SK-N-SH (cell line): ENCODE measurements around the gene TSPYL2. TPM values are rescaled to one million over a fixed set of nuclear protein-coding genes. Genes with fewer than 3 reads are reported as not detected.

Experiments
- CTCF ChIA-PET: fragments of 300-600, 350-600 bp; formaldehyde crosslinking; extraction: SDS; loops from one replicate; lab custom pipeline; 2021; lab: Yijun Ruan, JAX
- POLR2A ChIA-PET: fragments of 350-600 bp; sonication (Branson Sonifier 250); formaldehyde crosslinking; extraction: SDS; loops from one replicate; lab custom pipeline; 2020; ENCODE audit warnings: antibody characterized with exemption, inconsistent platforms; lab: Yijun Ruan, JAX
- DNase-seq: peaks from one replicate; pipeline ENCODE4 v3.0.0; 2012
- H2AFZ ChIP-seq: fragments of 200-600 bp; sonication (generic); 2 replicates; pipeline ENCODE4 v1.8.1; 2016; ENCODE audit warnings: antibody characterized with exemption, mild to moderate bottlenecking, low read depth
- H3F3A ChIP-seq: fragments of 200-600 bp; sonication (generic); replicated peaks from 2 replicates; pipeline ENCODE3; 2016; ENCODE audit warnings: antibody characterized with exemption, mild to moderate bottlenecking; ENCODE audit not compliant: insufficient read depth
- H3K27ac ChIP-seq, 2 experiments: fragments of 200-500 bp in 1 of 2; fragments of 200-600 bp in 1 of 2; sonication (Bioruptor generic) in 1 of 2; sonication (generic), shearing (Covaris generic) in 1 of 2; 2 replicates each; pipeline versions ENCODE4 v1.5.1 to v1.6.1; 2014 to 2016; ENCODE audit warnings: low read depth in 2 of 2, inconsistent platforms in 1 of 2, low read length in 1 of 2, mild to moderate bottlenecking in 1 of 2, mixed read lengths in 1 of 2
- H3K27me3 ChIP-seq: fragments of 200-600 bp; sonication (generic), shearing (Covaris generic); 2 replicates; pipeline ENCODE4 v1.6.1; 2016; ENCODE audit warnings: mixed run types; ENCODE audit not compliant: insufficient read depth
- H3K36me3 ChIP-seq, 2 experiments: fragments of 200-500 bp in 1 of 2; fragments of 200-600 bp in 1 of 2; sonication (Bioruptor generic) in 1 of 2; sonication (generic) in 1 of 2; replicated peaks in 1 of 2; 2 replicates each; pipeline versions ENCODE3 to v1.5.1; 2014 to 2016; ENCODE audit warnings: low read length in 1 of 2, mild to moderate bottlenecking in 1 of 2; ENCODE audit not compliant: insufficient read depth in 2 of 2, control insufficient read depth in 1 of 2
- H3K4me1 ChIP-seq, 2 experiments: fragments of 200-500 bp in 1 of 2; fragments of 200-600 bp in 1 of 2; sonication (Bioruptor generic) in 1 of 2; sonication (generic), shearing (Covaris generic) in 1 of 2; 2 replicates each; pipeline versions ENCODE4 v1.5.1 to v1.6.1; 2014 to 2016; ENCODE audit warnings: low read depth in 1 of 2, low read length in 1 of 2, mixed run types in 1 of 2; ENCODE audit not compliant: insufficient read depth in 2 of 2, control insufficient read depth in 1 of 2
- H3K4me2 ChIP-seq: fragments of 200-600 bp; sonication (generic), shearing (Covaris generic); 2 replicates; pipeline ENCODE4 v1.6.1; 2017; ENCODE audit warnings: mixed run types
- H3K4me3 ChIP-seq, 2 experiments: fragments of 200-500 bp in 1 of 2; fragments of 200-600 bp in 1 of 2; sonication (Bioruptor generic) in 1 of 2; sonication (generic), shearing (Covaris generic) in 1 of 2; 2 replicates each; pipeline versions ENCODE4 v1.5.1 to v1.8.1; 2014 to 2016; ENCODE audit warnings: low read depth in 2 of 2, inconsistent platforms in 1 of 2, low read length in 1 of 2, mild to moderate bottlenecking in 1 of 2, mixed read lengths in 1 of 2, moderate library complexity in 1 of 2
- H3K79me2 ChIP-seq: fragments of 200-600 bp; sonication (generic); 2 replicates; pipeline ENCODE4 v1.8.1; 2017; ENCODE audit warnings: mild to moderate bottlenecking; ENCODE audit not compliant: insufficient read depth
- H3K9ac ChIP-seq: fragments of 200-600 bp; sonication (generic); 2 replicates; pipeline ENCODE4 v1.6.1; 2017; ENCODE audit warnings: mixed run types
- H3K9me2 ChIP-seq: fragments of 200-600 bp; sonication (generic); 2 replicates; pipeline ENCODE4 v1.6.1; 2017; ENCODE audit warnings: mixed run types
- H3K9me3 ChIP-seq: fragments of 200-600 bp; sonication (generic); 2 replicates; pipeline ENCODE4 v1.6.1; 2017; ENCODE audit warnings: mixed run types, mild to moderate bottlenecking, moderate library complexity
- H4K20me1 ChIP-seq: fragments of 200-600 bp; sonication (generic); 2 replicates; pipeline ENCODE4 v1.6.1; 2017; ENCODE audit warnings: mild to moderate bottlenecking, mixed run types; ENCODE audit not compliant: insufficient read depth
- ELF1 ChIP-seq: IDR thresholded peaks from 2 replicates; pipeline ENCODE4 v1.4.0; 2012
- EP300 ChIP-seq, 2 experiments: IDR thresholded peaks; 2 replicates each; pipeline versions ENCODE4 v1.4.0 to v1.6.1; 2012; ENCODE audit warnings: borderline replicate concordance in 1 of 2, low read depth in 1 of 2, low read length in 1 of 2
- FOXJ3 ChIP-seq: sonication (generic); formaldehyde crosslinking; IDR thresholded peaks from 2 replicates; pipeline ENCODE4 v1.5.1; 2020; ENCODE audit warnings: mild to moderate bottlenecking, missing genetic modification reagents
- FOXM1 ChIP-seq: IDR thresholded peaks from 2 replicates; pipeline ENCODE4 v1.4.0; 2012; ENCODE audit warnings: low read depth, mild to moderate bottlenecking
- GABPA ChIP-seq: IDR thresholded peaks from 2 replicates; pipeline ENCODE4 v1.4.0; 2012; ENCODE audit warnings: low read depth, mild to moderate bottlenecking
- JUND ChIP-seq: IDR thresholded peaks from 2 replicates; pipeline ENCODE4 v1.4.0; 2012
- MXI1 ChIP-seq: IDR thresholded peaks from 2 replicates; pipeline ENCODE4 v1.6.1; 2012; ENCODE audit warnings: mild to moderate bottlenecking, low read depth, low read length, improper control_type of control experiment
- NRF1 ChIP-seq: IDR thresholded peaks from 2 replicates; pipeline ENCODE4 v1.6.1; 2012; ENCODE audit warnings: low read depth, mild to moderate bottlenecking, low read length
- RAD21 ChIP-seq: IDR thresholded peaks from 2 replicates; pipeline ENCODE4 v1.6.1; 2012; ENCODE audit warnings: mild to moderate bottlenecking, low read length
- RCOR1 ChIP-seq: fragments of 150-350 bp; IDR thresholded peaks from 2 replicates; pipeline ENCODE4 v1.6.1; 2017; ENCODE audit warnings: antibody characterized with exemption, low read length
- SMC3 ChIP-seq: IDR thresholded peaks from 2 replicates; pipeline ENCODE4 v1.6.1; 2012; ENCODE audit warnings: low read depth, low read length, improper control_type of control experiment
- YY1 ChIP-seq: IDR thresholded peaks from 2 replicates; pipeline ENCODE4 v1.4.0; 2012; ENCODE audit warnings: low read depth, mild to moderate bottlenecking
- WGBS: methylation state at CpG from one replicate; pipeline ENCODE4 v1.1.6; 2017; ENCODE audit warnings: low lambda C conversion rate; 5-methylcytosine and 5-hydroxymethylcytosine counted together
- polyA plus RNA-seq, 3 experiments: library from polyadenylated mRNA; depleted of rRNA; stranded (reverse); fragments of >200 nt; gene quantifications; 2 replicates each; pipeline ENCODE4 v1.2.3, GENCODE V29; 2012
- TF ChIP-seq, protein P1 (sequence below): fragments of 150-350 bp; IDR thresholded peaks from 2 replicates; pipeline ENCODE4 v1.6.1; 2016; ENCODE audit warnings: mild to moderate bottlenecking, low read depth, low read length
- TF ChIP-seq, protein P2 (sequence below): IDR thresholded peaks from 2 replicates; pipeline ENCODE4 v1.4.0; 2012; ENCODE audit warnings: low read depth, borderline replicate concordance

TSPYL2 gene
- polyA plus RNA-seq, 1 of the 3 experiments (the other 2 are of a cell fraction): 26.4 TPM

DNA sequence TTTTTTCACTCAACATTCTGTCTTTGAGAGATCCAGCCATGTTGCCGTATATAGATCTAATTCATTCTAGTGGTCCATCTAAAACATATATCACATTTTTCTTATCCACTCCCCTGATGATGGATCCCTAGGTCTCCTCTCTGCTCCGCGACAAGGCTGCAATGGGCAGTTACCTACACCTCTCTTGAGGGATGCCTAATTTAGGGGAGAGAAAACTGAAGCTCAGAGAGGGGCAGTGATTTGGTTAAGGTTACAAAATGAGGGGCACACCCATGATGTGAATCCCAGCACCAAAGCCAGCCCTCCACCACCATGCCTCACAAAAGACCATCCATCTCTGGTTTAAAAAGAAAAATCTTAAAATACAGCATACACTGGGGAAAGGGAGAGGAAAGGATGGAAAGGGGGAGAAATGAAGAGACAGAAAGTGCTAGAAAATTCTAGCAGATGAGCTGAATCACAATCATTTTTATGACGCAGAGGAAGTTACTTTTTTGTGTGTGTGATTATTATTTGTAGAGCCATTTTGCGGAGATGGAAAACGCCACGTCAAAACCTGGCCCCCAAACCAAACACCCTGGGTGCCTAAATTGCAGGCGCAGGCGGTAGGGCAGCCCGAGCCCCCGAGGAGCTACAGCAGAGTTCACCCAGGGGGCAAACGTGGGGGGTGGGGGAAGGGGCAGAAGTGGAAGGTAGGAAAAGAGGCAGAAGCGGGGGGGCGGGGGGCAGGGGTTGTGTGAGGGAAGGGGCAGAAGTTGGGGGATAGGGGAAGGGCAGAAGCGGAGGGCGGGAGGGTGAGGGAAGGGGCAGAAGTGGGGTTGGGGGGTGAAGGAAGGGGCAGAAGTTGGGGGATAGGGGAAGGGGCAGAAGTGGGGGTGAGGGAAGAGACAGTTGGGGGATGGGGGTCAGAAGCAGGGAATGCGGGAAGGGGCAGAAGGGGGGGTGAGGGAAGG lies 1.3 kb upstream of the TSPYL2 start:
- 16% methylated on average over 17 of the region's 17 CpGs for WGBS

More for the DNA sequence above, 1.3 kb upstream of the TSPYL2 start:
- peaks cover 4 to 12% of the 10 kb centered on the region in 2 experiments; a peak in 2 of 4 replicates for H3K4me1 ChIP-seq
- peak overlapping the region; percentile 41; the same call in 1 of the 2 replicates for H2AFZ ChIP-seq
- peaks cover 9% of the 10 kb centered on the region for H4K20me1 ChIP-seq
- no peak overlapping the region for H3K4me3 ChIP-seq
- H3K9me2 ChIP-seq: no peaks in the 10 kb centered on the region
- peak overlapping the region; percentile 72 to 78 for H3K27ac ChIP-seq
- H3K9ac ChIP-seq: peak overlapping the region; percentile 39; the same call in 1 of the 2 replicates
- H3K9me3 ChIP-seq: no peaks in the 10 kb centered on the region
- POLR2A ChIA-PET: interaction anchor here (1.7 to 2.3 kb wide), 2 partner anchors 8 to 85 kb away, joined by 5 to 14 read pairs; no protein-coding TSS in a partner anchor
- no peak for TF ChIP-seq YY1
- no peak for TF ChIP-seq RAD21
- TF ChIP-seq FOXJ3 (CRISPR knock-in tag): no peak
- TF ChIP-seq, protein P1, sequence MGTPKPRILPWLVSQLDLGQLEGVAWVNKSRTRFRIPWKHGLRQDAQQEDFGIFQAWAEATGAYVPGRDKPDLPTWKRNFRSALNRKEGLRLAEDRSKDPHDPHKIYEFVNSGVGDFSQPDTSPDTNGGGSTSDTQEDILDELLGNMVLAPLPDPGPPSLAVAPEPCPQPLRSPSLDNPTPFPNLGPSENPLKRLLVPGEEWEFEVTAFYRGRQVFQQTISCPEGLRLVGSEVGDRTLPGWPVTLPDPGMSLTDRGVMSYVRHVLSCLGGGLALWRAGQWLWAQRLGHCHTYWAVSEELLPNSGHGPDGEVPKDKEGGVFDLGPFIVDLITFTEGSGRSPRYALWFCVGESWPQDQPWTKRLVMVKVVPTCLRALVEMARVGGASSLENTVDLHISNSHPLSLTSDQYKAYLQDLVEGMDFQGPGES: no peak
- TF ChIP-seq GABPA: no peak
- TF ChIP-seq SMC3: no peak
- TF ChIP-seq EP300 (IDR thresholded peaks at IDR 0.05; ENCODE audit: borderline replicate concordance in 1 of 2, low read depth in 1 of 2, low read length in 1 of 2): no peak
- no peak for TF ChIP-seq RCOR1
- no peak for TF ChIP-seq JUND
- no peak for TF ChIP-seq NRF1
- no peak for TF ChIP-seq MXI1
- TF ChIP-seq, protein P2, sequence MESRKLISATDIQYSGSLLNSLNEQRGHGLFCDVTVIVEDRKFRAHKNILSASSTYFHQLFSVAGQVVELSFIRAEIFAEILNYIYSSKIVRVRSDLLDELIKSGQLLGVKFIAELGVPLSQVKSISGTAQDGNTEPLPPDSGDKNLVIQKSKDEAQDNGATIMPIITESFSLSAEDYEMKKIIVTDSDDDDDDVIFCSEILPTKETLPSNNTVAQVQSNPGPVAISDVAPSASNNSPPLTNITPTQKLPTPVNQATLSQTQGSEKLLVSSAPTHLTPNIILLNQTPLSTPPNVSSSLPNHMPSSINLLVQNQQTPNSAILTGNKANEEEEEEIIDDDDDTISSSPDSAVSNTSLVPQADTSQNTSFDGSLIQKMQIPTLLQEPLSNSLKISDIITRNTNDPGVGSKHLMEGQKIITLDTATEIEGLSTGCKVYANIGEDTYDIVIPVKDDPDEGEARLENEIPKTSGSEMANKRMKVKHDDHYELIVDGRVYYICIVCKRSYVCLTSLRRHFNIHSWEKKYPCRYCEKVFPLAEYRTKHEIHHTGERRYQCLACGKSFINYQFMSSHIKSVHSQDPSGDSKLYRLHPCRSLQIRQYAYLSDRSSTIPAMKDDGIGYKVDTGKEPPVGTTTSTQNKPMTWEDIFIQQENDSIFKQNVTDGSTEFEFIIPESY: no peak
- TF ChIP-seq ELF1: no peak
- TF ChIP-seq FOXM1: no peak
- DNase-seq: no peak
- H3F3A ChIP-seq: peaks cover 8% of the 10 kb centered on the region
- H3K4me2 ChIP-seq: peak overlapping the region; percentile 44; the same call in 1 of the 2 replicates
- H3K79me2 ChIP-seq: peaks cover 8% of the 10 kb centered on the region; the same call in 1 of the 2 replicates
- H3K36me3 ChIP-seq: peaks cover 4% of the 10 kb centered on the region in 2 experiments
- CTCF ChIA-PET: interaction anchor here (0.8 to 1.4 kb wide), 2 partner anchors 9 to 10 kb away, joined by 3 read pairs; no protein-coding TSS in a partner anchor
- no peaks in the 10 kb centered on the region; the same call in 1 of the 2 replicates for H3K27me3 ChIP-seq
